GM21447 (cell line): ENCODE measurements around the gene OTUD5.
"Not testable (repeated sequence)": the region's sequence is repeated elsewhere in the genome, so short reads cannot be mapped to it uniquely, and the experiment has no call there.

Experiments used
- ATAC-seq: cut with Tn5 transposase; IDR thresholded peaks from one replicate; pipeline ENCODE4 v1.9.1; 2021; ENCODE audit not compliant: unreplicated experiment

OTUD5 gene

GRCh38 chrX:48890934-48891401 is 66.4 kb downstream of the OTUD5 start:
- ATAC-seq = peak; percentile 14

- no peak for ATAC-seq
Measured at GRCh38 chrX:48890296-48890925, 67.0 kb downstream of the OTUD5 start.

- not testable (repeated sequence) for ATAC-seq
Measured at GRCh38 chrX:48886586-48886985, 70.8 kb downstream of the OTUD5 start.

GRCh38 chrX:48883729-48884128 is 73.7 kb downstream of the OTUD5 start:
- ATAC-seq = no peak

- not testable (repeated sequence) for ATAC-seq
Measured at GRCh38 chrX:48876944-48877343, 80.5 kb downstream of the OTUD5 start.
